ENCODE data around the gene SEL1L. TPM values are rescaled to one million over a fixed set of nuclear protein-coding genes. Genes with fewer than 3 reads are reported as not detected.
A peak's percentile ranks its signal among the peaks of the same experiment; 100 is the strongest.

Gene SEL1L
- 103 and 116 TPM in 2 replicates for total RNA-seq (2022)
- Bru-seq, nascent RNA = percentile 90 among the genes with signal in this experiment
- percentile 91 among the genes with signal in this experiment for BruChase-seq, experiment 1, labeled RNA remaining after a 2-hour chase
- percentile 96 among the genes with signal in this experiment for BruChase-seq, experiment 2, labeled RNA remaining after a 6-hour chase
- long read RNA-seq, full-length matches to known transcripts = 133 of 176 reads
- long read RNA-seq, partial matches to known transcripts = 13 of 176 reads
- long read RNA-seq, other reads (novel, unspliced or antisense) = 30 of 176 reads

- H3K4me1 ChIP-seq = peaks cover 28% of the 10 kb centered on the region
- H3K4me3 ChIP-seq (ENCODE audit: low read depth, low read length) = peak within 1 kb of the TSS; percentile 74
- intact Hi-C loops (cut with micrococcal nuclease; ENCODE audit: unreplicated experiment) = loop anchor here (1.0 to 10.0 kb wide), 4 partner anchors 16 to 1011 kb away; partner anchors contain the start of gene GTF2A1
Measured at GRCh38 chr14:81533536-81534343, at the start of gene SEL1L. Gene SEL1L (minus strand): TSS chr14:81533853. CDS start chr14:81533744, 109 bp downstream.

GRCh38 chr14:81582420-81582819 lies 48.8 kb upstream of the SEL1L start:
- peaks cover 21% of the 10 kb centered on the region for H3K4me1 Mint-ChIP-seq (ENCODE audit: low read depth, unreplicated experiment)
- H3K36me3 Mint-ChIP-seq (ENCODE audit: insufficient read depth, unreplicated experiment) = peaks cover 5% of the 10 kb centered on the region
- peaks cover 17% of the 10 kb centered on the region for H3K9me3 Mint-ChIP-seq (ENCODE audit: unreplicated experiment)
- intact Hi-C loops (cut with micrococcal nuclease; ENCODE audit: unreplicated experiment) = no loop called here
- H3K4me3 Mint-ChIP-seq (ENCODE audit: unreplicated experiment) = no peak overlapping the region
- H3K27me3 ChIP-seq (replicated peaks; ENCODE audit: control insufficient read depth, insufficient read depth, low read length) = no peaks in the 10 kb centered on the region
- DNase-seq = no peak
- H3K4me1 ChIP-seq = peaks cover 15% of the 10 kb centered on the region
- ChIA-PET CTCF (no interaction called here), POLR2A (no interaction called here)
- H3K36me3 ChIP-seq (ENCODE audit: control insufficient read depth, insufficient read depth, low read length) = no peaks in the 10 kb centered on the region
- H3K27ac Mint-ChIP-seq (ENCODE audit: unreplicated experiment) = peak overlapping the region; percentile 46
- no peak overlapping the region for H3K4me3 ChIP-seq (ENCODE audit: low read depth, low read length)
- H3K9me3 ChIP-seq = peaks cover 8% of the 10 kb centered on the region
- no peaks in the 10 kb centered on the region for H3K27me3 Mint-ChIP-seq (ENCODE audit: insufficient read depth, unreplicated experiment)
- TF ChIP-seq CTCF (IDR thresholded peaks at IDR 0.05; ENCODE audit: insufficient read depth in 1 of 2, low read depth in 1 of 2, low read length in 1 of 2, severe bottlenecking in 1 of 2, unreplicated experiment in 1 of 2) = no peak
- BruUV-seq (replicated peaks) = no TSS peak

More at GRCh38 chr14:81533536-81534343, at the start of gene SEL1L:
- BruUV-seq (replicated peaks) = no TSS peak
- Mint-ChIP-seq H3K27me3 (ENCODE audit: insufficient read depth, unreplicated experiment) (no peaks in the 10 kb centered on the region), H3K4me3 (ENCODE audit: unreplicated experiment) (peak within 1 kb of the TSS; percentile 93), H3K4me1 (ENCODE audit: low read depth, unreplicated experiment) (peaks cover 20% of the 10 kb centered on the region), H3K36me3 (ENCODE audit: insufficient read depth, unreplicated experiment) (peaks cover 12% of the 10 kb centered on the region), H3K9me3 (ENCODE audit: unreplicated experiment) (peaks cover 10% of the 10 kb centered on the region), H3K27ac (ENCODE audit: unreplicated experiment) (peak within 1 kb of the TSS; percentile 73)
- CTCF ChIA-PET = interaction anchor here (0.5 to 0.9 kb wide), 2 partner anchors 24 to 725 kb away, joined by 4 to 5 read pairs; no protein-coding TSS in a partner anchor
- H3K36me3 ChIP-seq (ENCODE audit: control insufficient read depth, insufficient read depth, low read length) = no peaks in the 10 kb centered on the region; the same call in 1 of the 2 replicates
- peak; percentile 99 to 100 for DNase-seq
- no peak for TF ChIP-seq CTCF (IDR thresholded peaks at IDR 0.05; ENCODE audit: insufficient read depth in 1 of 2, low read depth in 1 of 2, low read length in 1 of 2, severe bottlenecking in 1 of 2, unreplicated experiment in 1 of 2)
- POLR2A ChIA-PET = interaction anchor here (0.6 to 1.7 kb wide), 8 partner anchors 10 to 1111 kb away, joined by 3 to 15 read pairs (median 4); partner anchors contain the start of gene GTF2A1
- H3K9me3 ChIP-seq = peaks cover 7% of the 10 kb centered on the region; the same call in 1 of the 2 replicates
- no peaks in the 10 kb centered on the region for H3K27me3 ChIP-seq (replicated peaks; ENCODE audit: control insufficient read depth, insufficient read depth, low read length)

- no peaks in the 10 kb centered on the region for H3K27me3 ChIP-seq (replicated peaks; ENCODE audit: control insufficient read depth, insufficient read depth, low read length)
- Mint-ChIP-seq H3K27ac (ENCODE audit: unreplicated experiment) (no peak overlapping the region), H3K4me3 (ENCODE audit: unreplicated experiment) (no peak overlapping the region), H3K9me3 (ENCODE audit: unreplicated experiment) (peaks cover 17% of the 10 kb centered on the region), H3K36me3 (ENCODE audit: insufficient read depth, unreplicated experiment) (peaks cover 5% of the 10 kb centered on the region), H3K27me3 (ENCODE audit: insufficient read depth, unreplicated experiment) (peaks cover 3% of the 10 kb centered on the region), H3K4me1 (ENCODE audit: low read depth, unreplicated experiment) (peaks cover 21% of the 10 kb centered on the region)
- TF ChIP-seq CTCF (IDR thresholded peaks at IDR 0.05; ENCODE audit: insufficient read depth in 1 of 2, low read depth in 1 of 2, low read length in 1 of 2, severe bottlenecking in 1 of 2, unreplicated experiment in 1 of 2) = no peak
- CTCF ChIA-PET = no interaction called here
- DNase-seq = no peak
- POLR2A ChIA-PET = no interaction called here
- H3K4me1 ChIP-seq = peaks cover 15% of the 10 kb centered on the region
- intact Hi-C loops (cut with micrococcal nuclease; ENCODE audit: unreplicated experiment) = no loop called here
- H3K9me3 ChIP-seq = peaks cover 8% of the 10 kb centered on the region
- no peak overlapping the region for H3K4me3 ChIP-seq (ENCODE audit: low read depth, low read length)
- no TSS peak for BruUV-seq (replicated peaks)
- no peaks in the 10 kb centered on the region for H3K36me3 ChIP-seq (ENCODE audit: control insufficient read depth, insufficient read depth, low read length)
Measured at GRCh38 chr14:81579115-81579514, 45.5 kb upstream of the SEL1L start.
